Tibial artery (tissue), 4 donors: ENCODE results near the gene EXOC6B.
"Not testable (repeated sequence)": the region's sequence is repeated elsewhere in the genome, so short reads cannot be mapped to it uniquely, and the experiment has no call there.

Experiments used
- DNase-seq, 2 donors: peaks; one replicate each; pipeline ENCODE4 v3.0.0-alpha.2; 2019
- H3K27ac ChIP-seq, 2 donors: fragments of 200-600 bp; sonication (generic) in 1 of 2; 1 replicate in 1 of 2; 2 replicates in 1 of 2; pipeline ENCODE4 v1.5.1; 2018 to 2019; ENCODE audit warnings: mild to moderate bottlenecking in 1 of 2
- H3K27me3 ChIP-seq, 2 donors: fragments of 200-600 bp; sonication (generic) in 1 of 2; one replicate each; pipeline versions ENCODE4 v1.5.1 to v1.6.0; 2016 to 2019
- H3K36me3 ChIP-seq, 3 donors: fragments of 200-600 bp; sonication (generic) in 2 of 3; one replicate each; pipeline ENCODE4 v1.5.1; 2016 to 2019; ENCODE audit warnings: mild to moderate bottlenecking in 2 of 3
- H3K4me1 ChIP-seq, 4 donors: fragments of 200-600 bp; sonication (generic) in 2 of 4; 1 replicate in 3 of 4; 2 replicates in 1 of 4; pipeline ENCODE4 v1.5.1; 2016 to 2019
- H3K4me3 ChIP-seq, 2 donors: fragments of 200-600 bp; sonication (generic) in 1 of 2; 1 replicate in 1 of 2; 2 replicates in 1 of 2; pipeline ENCODE4 v1.5.1; 2018 to 2019; ENCODE audit warnings: mild to moderate bottlenecking in 2 of 2
- H3K9me3 ChIP-seq, 3 donors: fragments of 200-600 bp; sonication (generic) in 1 of 3; one replicate each; pipeline ENCODE4 v1.5.1; 2016 to 2019
- intact Hi-C: fragments of 100-400 bp; cut with DNase I; formaldehyde crosslinking; loops from one replicate; pipeline ENCODE4 v1.15.0; 2023; ENCODE audit warnings: low total_unique reads
- TF ChIP-seq, protein P1 (sequence below), 2 experiments: fragments of 200-600 bp in 1 of 2; fragments of 450-650 bp in 1 of 2; IDR thresholded peaks; one replicate each; pipeline ENCODE4 v1.5.1; 2017 to 2019; ENCODE audit warnings: antibody characterized with exemption in 2 of 2, mild to moderate bottlenecking in 1 of 2, moderate library complexity in 1 of 2

The EXOC6B gene

DNA sequence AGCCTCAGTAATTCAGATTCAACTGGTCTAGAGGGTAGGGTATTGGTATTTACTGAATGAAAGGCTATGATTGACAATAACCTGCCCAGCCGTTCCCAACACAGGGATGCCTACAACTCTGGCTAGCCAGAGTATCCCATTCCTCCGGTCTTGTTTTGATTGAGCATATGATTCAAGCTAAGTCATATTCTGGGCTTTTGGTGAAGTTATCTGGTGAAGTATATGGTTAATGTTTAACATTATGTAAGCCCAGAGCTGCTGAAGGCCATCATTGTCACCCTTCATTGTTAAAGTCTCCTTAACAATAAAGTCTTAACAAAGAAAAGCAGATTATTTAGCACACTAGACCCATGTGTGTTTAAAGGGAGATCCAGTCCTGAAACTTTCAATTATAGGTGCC is 152.6 kb downstream of the EXOC6B start:
- Histone ChIP-seq H3K9me3 (no peaks in the 10 kb centered on the region), H3K4me1 (no peaks in the 10 kb centered on the region), H3K36me3 (no peaks in the 10 kb centered on the region), H3K27me3 (no peaks in the 10 kb centered on the region), H3K27ac (no peak overlapping the region), H3K4me3 (no peak overlapping the region)
- DNase-seq, result no peak
- intact Hi-C loops, result no loop called here
- TF ChIP-seq, protein P1, sequence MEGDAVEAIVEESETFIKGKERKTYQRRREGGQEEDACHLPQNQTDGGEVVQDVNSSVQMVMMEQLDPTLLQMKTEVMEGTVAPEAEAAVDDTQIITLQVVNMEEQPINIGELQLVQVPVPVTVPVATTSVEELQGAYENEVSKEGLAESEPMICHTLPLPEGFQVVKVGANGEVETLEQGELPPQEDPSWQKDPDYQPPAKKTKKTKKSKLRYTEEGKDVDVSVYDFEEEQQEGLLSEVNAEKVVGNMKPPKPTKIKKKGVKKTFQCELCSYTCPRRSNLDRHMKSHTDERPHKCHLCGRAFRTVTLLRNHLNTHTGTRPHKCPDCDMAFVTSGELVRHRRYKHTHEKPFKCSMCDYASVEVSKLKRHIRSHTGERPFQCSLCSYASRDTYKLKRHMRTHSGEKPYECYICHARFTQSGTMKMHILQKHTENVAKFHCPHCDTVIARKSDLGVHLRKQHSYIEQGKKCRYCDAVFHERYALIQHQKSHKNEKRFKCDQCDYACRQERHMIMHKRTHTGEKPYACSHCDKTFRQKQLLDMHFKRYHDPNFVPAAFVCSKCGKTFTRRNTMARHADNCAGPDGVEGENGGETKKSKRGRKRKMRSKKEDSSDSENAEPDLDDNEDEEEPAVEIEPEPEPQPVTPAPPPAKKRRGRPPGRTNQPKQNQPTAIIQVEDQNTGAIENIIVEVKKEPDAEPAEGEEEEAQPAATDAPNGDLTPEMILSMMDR (IDR thresholded peaks at IDR 0.05), result no peak

- Histone ChIP-seq H3K27me3 (no peaks in the 10 kb centered on the region), H3K9me3 (peaks cover 0 to 21% (median 10%) of the 10 kb centered on the region in 3 donors), H3K27ac (no peak overlapping the region), H3K4me1 (no peaks in the 10 kb centered on the region), H3K36me3 (peaks cover 0 to 4% (median 0%) of the 10 kb centered on the region in 3 donors), H3K4me3 (no peak overlapping the region)
- TF ChIP-seq, protein P1 (IDR thresholded peaks at IDR 0.05), result no peak
- intact Hi-C loops, result no loop called here
- no peak for DNase-seq
These were observed 156.7 kb downstream of the EXOC6B start for GRCh38 chr2:72669121-72669520.

GRCh38 chr2:72668647-72669046 is 157.2 kb downstream of the EXOC6B start:
- intact Hi-C loops, result no loop called here
- TF ChIP-seq, protein P1 (IDR thresholded peaks at IDR 0.05), result no peak

DNA sequence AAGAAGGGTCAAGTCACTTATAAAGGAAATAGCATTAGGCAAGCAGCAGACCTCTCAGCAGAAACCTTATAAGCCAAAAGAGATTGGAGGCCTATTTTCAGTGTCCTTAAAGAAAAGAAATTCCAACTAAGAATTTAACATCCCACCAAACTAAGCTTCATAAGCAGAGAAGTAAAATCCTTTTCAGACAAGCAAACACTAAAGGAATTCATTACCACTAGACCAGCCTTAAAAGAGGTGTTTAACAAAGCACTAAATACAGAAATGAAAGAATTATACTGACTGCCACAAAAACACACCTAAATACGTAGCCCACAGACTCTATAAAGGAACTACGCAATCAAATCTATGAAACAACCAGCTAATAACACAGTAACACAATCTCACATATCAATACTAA is 160.4 kb downstream of the EXOC6B start:
- intact Hi-C loops, result no loop called here
- no peaks in the 10 kb centered on the region for H3K27me3 ChIP-seq
- no peak overlapping the region for H3K27ac ChIP-seq
- H3K4me3 ChIP-seq, result no peak overlapping the region
- DNase-seq, result no peak
- H3K36me3 ChIP-seq, result peaks cover 0 to 4% (median 0%) of the 10 kb centered on the region in 3 donors
- TF ChIP-seq, protein P1 (IDR thresholded peaks at IDR 0.05), result no peak
- peaks cover 0 to 22% (median 10%) of the 10 kb centered on the region in 3 donors for H3K9me3 ChIP-seq
- no peaks in the 10 kb centered on the region for H3K4me1 ChIP-seq

More at GRCh38 chr2:72668647-72669046, 157.2 kb downstream of the EXOC6B start:
- DNase-seq, result no peak
- Histone ChIP-seq H3K4me1 (no peaks in the 10 kb centered on the region), H3K4me3 (no peak overlapping the region), H3K27me3 (no peaks in the 10 kb centered on the region), H3K36me3 (peaks cover 0 to 4% (median 0%) of the 10 kb centered on the region in 3 donors), H3K27ac (no peak overlapping the region), H3K9me3 (peaks cover 0 to 22% (median 10%) of the 10 kb centered on the region in 3 donors)

- peaks cover 0 to 12% (median 10%) of the 10 kb centered on the region in 3 donors for H3K9me3 ChIP-seq
- H3K27me3 ChIP-seq, result no peaks in the 10 kb centered on the region
- TF ChIP-seq, protein P1 (IDR thresholded peaks at IDR 0.05), result no peak
- H3K4me1 ChIP-seq, result no peaks in the 10 kb centered on the region
- no peak for DNase-seq
- peaks cover 0 to 4% (median 0%) of the 10 kb centered on the region in 3 donors for H3K36me3 ChIP-seq
- intact Hi-C loops, result no loop called here
- no peak overlapping the region for H3K27ac ChIP-seq
- H3K4me3 ChIP-seq, result no peak overlapping the region
These were observed 163.8 kb downstream of the EXOC6B start for GRCh38 chr2:72661985-72662384.

DNA sequence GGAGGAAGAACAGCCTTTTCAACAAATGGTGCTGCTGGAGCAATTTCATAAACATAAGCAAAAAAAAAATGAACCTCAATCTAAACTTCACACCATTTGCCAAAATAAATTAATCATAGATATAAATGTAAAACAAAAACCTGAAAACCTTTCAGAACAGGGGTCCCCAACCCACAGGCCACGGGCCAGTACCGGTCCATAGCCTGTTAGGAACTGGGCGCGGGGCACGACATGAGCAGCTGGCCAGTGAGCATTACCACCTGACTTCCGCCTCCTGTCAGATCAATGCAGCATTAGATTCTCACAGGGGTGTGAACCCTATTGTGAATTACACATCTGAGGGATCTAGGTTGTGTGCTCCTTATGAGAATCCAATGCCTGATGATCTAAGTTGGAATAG is 176.0 kb downstream of the EXOC6B start:
- intact Hi-C loops, result no loop called here
- Histone ChIP-seq H3K36me3 (no peaks in the 10 kb centered on the region), H3K27ac (no peak overlapping the region), H3K4me3 (no peak overlapping the region), H3K4me1 (no peaks in the 10 kb centered on the region), H3K9me3 (peaks cover 0 to 2% (median 0%) of the 10 kb centered on the region in 3 donors), H3K27me3 (no peaks in the 10 kb centered on the region)
- TF ChIP-seq, protein P1 (IDR thresholded peaks at IDR 0.05), result no peak
- no peak for DNase-seq

- intact Hi-C loops, H3K36me3 ChIP-seq, H3K9me3 ChIP-seq, H3K27ac ChIP-seq, DNase-seq, H3K27me3 ChIP-seq, H3K4me1 ChIP-seq, H3K4me3 ChIP-seq: not testable (repeated sequence)
These were observed 184.6 kb downstream of the EXOC6B start for GRCh38 chr2:72641221-72641620.
